GM18505 (cell line): ENCODE measurements around the gene LRRC74A.

ENCODE experiments used
- ATAC-seq: cut with Tn5 transposase; IDR thresholded peaks from one replicate; pipeline ENCODE4 v1.9.1; 2021; ENCODE audit not compliant: unreplicated experiment
- POLR2A ChIP-seq: IDR thresholded peaks from 4 replicates; pipeline ENCODE4 v1.6.1; 2011; ENCODE audit warnings: borderline replicate concordance; ENCODE audit not compliant: insufficient read depth, insufficient read length; ENCODE audit errors: extremely low read depth

The LRRC74A gene

DNA sequence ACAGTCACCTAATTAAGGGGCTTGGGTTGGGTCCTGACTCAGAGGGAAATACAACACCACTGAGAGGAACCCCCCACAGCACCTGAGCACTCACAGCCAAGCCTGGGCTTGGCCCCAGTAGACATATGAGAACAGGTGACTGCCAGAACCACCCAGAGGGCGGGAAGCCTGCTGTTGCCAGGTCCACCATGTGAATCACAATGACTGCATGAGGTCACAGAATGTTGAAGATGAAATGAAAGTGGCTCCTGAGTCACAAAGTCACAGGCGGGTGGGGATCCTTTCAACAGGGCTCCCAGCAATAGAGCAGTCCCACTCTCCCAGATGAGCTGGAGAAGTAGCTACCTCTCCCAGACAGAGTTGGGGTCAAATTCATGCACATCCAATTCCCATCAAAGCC is at the start of gene LRRC74A:
TSS of gene LRRC74A (plus strand) at position 287 of the 400 bp plus-strand sequence. CDS start 290 bp downstream, outside the sequence.
- ATAC-seq, result no peak
- no peak for TF ChIP-seq POLR2A

DNA sequence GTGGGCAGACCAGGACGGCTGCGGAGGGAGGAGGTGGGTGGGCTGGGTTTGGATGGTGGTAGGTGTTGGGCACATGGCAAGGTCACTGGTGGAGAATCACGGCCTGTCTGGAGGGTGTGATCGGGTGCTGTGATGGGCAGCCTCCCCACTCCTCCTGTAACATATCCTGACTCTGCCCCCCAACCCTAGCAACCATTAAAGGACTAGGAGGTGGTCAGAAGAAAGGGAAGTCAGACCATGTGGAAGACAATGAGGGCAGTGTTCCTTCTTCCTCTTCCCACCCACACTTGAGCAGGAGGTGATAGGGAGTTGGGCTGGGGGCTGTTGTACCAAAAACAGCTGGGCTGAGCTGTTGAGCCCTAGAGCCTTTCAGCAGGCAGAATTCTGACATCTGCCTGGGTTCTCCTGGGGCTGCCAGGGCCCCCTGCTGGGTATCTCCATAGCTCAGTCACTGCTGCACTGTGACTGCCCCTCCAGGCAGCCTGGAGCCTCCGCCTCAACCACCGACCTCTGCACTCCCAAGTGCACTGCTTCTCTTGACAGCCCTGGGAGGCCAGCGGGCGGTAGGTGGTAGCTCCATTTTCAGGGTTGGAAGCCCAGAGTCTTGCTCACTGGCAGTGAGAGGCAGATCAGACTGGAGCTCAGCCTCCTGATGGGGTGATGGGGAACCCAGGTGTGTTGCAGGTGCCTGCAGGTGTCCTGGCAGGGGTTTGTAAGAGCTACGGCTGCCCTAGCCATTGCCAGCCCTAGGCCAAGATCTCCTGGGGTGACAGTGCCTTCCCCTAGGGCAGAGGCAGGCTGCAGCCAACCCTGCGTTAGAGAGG is 49.6 kb upstream of the LRRC74A start:
- ATAC-seq, result no peak
- no peak for TF ChIP-seq POLR2A

DNA sequence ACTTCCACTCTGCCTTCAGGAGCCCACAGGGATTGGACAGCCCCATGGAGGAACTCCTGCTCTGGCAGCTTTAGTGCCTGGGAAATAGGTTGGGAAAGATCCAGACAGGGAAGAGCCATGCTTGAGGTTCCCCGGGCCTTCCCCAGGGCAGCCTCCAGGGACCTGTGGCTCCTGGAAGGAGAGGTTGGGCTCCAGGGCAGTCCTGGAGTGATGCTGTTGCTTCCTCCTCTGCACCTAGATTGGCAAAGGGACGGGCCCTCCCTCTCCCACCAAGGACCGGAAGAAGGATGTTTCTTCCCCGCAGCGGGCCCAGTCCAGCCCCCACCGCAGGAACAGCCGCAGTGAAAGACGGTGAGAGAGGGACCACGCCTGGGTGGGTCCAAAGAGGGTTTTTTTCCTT is 48.5 kb upstream of the LRRC74A start:
- ATAC-seq, result no peak
- no peak for TF ChIP-seq POLR2A

DNA sequence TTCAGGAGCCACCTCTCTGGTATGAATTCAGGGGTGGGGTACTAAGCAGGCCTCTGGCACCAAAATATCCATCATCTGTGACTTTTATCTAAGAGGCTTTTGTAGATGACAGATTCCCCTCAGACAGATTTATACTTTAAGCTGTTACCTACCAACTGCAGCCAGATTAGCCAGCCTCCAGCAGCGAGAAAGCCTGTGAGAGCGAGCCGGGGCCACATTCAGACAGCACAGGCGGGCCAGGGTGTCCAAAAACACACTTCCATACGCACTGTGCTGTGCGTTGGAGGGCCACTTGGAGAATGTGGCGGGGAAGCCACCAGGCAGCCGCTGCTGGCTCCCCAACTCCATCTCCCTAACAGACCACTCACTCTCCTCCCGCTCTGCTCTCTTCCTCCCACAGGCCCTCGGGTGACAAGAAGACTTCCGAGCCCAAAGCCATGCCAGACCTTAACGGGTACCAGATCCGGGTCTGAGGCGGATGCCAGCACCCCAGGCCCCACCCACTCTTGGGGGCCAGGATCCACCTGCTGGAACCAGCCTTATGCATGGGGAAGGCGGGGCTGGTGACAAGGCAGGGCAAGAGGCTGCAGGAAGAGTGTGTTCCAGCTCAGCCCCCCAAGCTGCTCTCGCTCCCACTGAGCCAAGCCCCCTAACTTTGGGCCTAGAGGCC is 47.5 kb upstream of the LRRC74A start:
- no peak for TF ChIP-seq POLR2A
- ATAC-seq, result no peak

DNA sequence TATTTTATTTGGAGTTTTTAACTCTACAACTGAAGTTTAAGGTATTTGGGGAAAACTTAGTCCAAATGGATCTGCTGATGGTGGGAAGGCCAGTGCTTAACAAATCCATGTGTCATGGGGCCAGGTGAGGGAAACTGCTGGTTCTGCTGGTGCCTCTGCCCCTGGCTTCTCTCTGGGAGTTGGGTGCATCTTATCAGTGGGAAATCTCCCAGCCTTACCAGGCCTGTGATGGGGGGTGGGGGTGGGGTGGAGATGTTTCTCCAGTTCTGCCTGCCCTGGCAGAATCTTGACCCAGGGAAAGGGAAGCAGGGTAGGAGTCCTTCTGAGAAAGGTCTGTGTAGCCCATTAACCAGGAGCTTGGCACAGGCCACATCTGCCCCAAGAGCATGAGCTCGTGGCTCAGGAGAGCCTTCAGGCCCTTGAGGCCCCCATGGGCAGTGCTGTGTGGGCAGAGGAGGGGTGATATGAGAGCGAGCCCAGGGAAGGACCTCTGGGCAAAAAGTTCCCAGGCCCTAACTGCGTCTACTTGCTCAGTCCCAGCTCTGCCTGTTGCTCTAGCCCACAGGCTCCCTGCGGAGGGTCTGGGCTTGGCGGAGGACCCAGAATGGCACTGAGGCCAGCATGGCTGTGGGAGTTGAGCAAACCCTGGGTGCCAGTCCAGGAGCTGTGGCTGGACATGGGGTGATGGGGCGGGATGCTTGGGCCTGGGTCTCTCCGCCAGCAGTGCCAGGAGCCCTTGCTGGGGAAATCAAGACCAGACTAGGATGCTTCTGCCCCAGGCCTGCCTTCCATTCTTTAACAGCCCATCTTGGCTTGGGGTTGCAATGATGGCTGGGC is 46.8 kb upstream of the LRRC74A start:
- TF ChIP-seq POLR2A, result no peak
- no peak for ATAC-seq

DNA sequence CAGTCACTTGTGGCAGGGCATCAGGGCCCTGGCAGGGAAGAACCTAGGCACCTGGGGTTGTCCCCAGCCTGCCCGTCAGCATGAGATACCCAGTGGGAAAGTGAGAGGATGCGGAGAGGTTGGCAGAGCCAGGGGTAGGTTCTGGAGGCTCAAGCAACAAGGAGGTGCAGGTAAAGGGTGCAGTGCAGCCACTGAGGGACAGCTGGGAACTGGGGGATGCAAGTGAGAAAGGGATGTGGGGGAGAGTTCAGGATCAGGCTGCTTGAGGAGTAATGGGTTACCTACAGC is 46.2 kb upstream of the LRRC74A start:
- no peak for TF ChIP-seq POLR2A
- no peak for ATAC-seq

DNA sequence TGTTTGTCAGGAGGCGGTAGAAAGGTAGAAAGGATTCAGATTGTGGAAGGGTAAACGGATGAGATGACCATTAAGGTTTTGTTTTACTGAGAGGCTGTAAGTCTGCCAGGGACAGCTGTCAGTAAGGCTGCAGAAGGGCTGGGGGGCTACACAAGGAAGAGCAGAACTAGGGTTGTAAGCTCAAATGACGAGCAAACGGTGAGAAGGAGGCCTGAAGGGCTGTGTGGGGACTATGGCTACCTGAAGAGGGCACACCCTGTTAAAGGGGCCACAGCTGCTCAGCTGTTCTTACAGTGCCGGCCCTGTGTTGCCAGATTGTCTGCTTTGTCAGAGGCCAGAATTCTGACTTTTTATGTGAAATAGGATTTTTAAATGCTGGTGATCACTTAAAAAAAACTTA is 45.8 kb upstream of the LRRC74A start:
- TF ChIP-seq POLR2A, result no peak
- ATAC-seq, result no peak

DNA sequence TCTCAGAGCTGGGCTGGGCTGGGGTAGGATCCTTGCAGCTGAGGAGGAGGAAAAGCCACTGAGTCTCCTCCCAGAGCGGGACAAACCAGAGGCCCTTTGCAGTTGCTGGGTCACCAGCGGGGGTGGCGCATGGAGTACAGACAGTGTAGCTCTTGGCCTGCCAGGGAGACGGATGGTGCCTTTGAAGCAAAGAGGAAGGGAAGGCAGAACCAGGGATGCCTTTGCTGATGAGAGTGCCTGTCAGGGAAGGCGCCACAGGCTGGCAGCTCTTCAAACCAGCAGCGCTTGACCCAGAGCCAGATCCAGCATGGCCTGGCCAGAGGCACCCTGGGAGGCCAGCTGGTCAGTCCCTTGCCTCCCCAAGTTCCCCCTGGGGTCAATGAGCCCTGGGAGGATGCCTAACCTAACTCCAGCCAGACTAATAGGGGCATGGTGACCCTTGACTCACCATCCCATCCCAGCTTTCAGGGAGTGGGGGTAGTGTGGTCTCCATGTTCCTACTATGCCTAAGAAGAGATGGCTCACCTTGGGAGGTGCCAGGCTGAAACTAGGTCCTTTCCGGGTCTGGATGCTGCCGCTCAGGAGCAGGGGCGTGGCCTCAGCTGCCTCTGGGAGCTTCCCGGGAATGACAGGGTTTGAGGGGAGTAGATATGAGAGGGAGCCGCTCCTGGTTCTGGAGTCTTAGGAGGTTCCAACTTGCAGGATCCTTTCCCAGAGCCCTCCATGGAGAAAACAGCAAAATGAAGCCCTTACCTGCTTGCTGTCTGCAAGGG is 45.1 kb upstream of the LRRC74A start:
- ATAC-seq, result no peak
- TF ChIP-seq POLR2A, result no peak

DNA sequence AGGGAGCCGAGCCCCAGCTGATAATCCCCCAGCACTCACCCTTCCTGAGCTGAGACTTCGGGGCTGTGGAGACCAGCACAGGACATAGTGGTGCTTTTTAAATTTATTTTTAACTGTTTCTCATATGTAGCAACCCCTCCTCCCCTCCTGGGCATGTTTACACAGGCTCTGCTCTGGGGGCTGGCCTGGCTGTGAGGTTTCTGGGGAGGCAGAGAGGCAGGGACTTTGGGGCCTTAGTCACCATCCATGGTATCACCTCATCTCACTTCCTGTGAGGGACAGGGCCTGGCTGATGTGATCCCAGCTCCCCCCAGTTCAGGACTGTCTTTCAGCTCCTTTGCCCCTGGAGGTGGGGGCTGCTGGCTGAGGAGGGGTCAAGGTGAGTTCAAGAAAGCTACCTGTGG is 44.6 kb upstream of the LRRC74A start:
- no peak for TF ChIP-seq POLR2A
- ATAC-seq, result no peak

DNA sequence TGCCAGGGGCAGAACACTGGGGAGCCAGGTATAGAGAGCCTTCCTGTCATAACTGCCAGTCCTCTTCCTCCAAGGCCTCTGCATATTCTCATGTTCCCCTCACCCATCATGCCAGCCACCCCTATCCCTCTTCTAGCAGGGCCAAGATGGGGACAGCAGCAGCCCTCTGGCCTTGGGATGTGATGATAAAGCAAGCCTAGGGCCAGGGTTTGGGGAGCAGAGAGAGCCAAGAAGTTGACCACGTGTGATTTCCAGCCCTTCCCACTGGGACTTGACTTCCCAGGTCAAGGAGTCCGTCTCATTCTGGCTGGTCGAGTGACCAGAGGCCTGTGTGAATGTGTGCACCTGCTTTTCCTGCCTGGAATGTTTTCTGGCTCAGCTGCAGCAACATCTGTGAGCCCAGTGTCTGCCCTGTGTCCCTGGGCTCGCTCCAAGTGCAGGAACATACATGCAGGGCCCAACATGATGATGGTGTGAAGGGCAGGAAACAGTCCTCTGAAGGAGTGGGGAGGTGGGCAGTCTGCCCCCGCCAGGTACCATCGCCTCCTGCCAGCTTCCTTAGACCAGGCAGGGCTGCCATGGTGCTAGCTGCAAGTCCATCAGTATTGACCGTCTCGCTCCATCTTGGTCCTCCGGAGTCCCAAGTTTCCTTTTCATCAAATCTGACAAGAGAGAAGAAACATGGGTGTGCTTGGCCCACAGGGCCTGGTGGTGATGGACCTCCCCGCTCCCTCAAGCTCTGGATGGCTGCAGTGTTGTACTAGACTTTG is 43.9 kb upstream of the LRRC74A start:
- no peak for TF ChIP-seq POLR2A
- ATAC-seq, result no peak

DNA sequence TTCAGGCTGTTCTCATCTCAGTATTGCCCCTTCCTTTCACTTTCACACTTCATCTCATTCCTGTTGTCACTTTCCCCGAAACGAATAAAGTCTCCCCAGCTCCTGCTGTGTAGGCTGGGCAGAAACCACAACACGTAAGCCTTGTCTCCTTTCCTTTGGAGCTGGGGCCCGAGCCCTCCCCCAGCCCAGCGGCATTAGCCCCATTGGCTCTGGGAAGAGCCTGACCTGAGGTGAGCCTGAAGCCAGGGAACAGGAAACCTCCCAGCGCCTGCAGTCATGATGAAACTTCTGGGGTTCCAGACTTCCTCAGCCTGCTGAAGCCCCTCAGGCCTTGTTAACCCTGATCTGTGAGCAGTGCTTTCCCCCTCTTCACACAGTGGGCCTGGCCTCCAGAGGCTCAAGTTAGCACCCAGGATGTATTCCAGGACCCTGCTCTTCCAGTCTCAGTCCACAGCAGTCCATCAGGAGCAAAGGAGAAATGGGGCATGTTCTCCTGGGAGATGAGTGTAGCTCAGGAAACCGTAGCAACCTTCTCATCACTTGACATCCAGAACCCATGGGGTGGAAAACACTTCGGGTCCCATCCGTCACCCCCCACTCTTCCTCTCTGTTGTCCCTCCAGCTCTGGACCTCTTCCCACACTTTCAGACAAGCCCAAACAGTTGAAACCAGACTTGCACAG is 43.2 kb upstream of the LRRC74A start:
- ATAC-seq, result no peak
- TF ChIP-seq POLR2A, result no peak
